SKM-1 treated with dmso at 0.1 percent for 144 hours (cell line): ENCODE measurements around the gene ZNF155.

Experiments
- DNase-seq: peaks from one replicate; lab custom pipeline; 2025; ENCODE audit not compliant: unreplicated experiment; lab: John Stamatoyannopoulos, UW

Gene ZNF155

DNA sequence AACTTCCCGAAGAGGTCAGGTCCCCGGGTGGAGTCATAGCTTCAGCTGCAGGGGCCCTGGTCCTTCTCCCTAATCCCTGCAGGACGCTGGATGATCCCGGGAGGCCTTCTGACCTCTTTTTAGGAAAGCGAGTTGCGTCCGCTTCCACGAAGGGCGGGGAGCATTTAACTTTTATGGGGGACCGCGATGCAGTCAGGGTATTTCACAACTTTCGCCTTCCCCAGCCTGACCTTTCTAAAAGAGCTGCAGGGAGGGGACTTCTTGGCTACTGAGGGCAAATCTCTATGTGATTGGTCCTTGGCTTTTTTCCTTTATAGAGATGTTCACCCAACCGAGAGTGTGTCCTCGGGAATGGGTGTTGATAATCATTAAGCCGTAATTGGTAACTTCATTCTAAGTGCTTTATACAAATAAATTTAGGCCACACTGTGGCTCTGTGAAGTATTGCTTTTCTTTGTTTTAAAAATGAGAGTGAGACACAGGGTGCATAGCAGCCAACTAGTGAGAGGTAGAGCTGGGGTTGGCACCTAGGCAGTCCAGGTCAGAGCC is 19.5 kb downstream of the ZNF155 start:
- no peak for DNase-seq

DNA sequence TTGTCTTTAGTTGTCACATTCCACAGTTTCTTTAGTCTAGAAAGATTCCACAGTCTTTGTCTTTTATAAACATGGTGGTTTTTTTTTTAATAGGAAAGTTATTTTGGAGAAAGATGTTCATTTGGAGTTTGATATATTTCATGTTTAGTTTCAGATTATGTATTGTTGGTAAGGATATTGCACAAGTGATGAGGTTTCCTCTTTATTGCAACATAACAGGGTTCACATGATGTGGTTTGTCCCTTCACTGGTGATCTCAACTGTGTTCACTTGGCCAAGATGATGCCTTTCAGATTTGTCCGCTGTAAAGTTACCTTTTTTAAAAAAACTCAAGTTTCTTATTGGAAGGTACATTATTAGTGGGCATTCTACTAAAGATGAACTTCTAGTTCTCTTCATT is 22.0 kb downstream of the ZNF155 start:
- DNase-seq = peak; percentile 57

DNA sequence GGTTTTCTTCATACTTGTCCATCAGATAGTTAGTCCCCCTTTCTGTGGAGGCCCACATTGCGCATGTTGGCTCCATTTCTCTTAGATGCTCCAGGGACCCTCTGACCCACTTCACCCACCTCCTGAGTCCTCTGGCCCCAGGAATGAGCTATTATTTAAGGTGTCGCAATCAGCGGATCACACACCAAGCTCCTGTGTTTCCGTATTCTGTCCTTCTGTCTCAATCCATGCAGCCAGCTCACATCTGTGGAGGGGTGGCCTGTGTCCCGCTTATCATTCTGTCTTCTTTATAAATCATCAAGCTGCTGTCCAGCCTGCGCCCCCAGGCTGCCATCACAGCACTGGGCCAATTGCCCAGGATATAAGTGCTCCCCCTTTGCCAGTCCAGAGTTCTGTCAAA is 23.5 kb downstream of the ZNF155 start:
- no peak for DNase-seq

DNA sequence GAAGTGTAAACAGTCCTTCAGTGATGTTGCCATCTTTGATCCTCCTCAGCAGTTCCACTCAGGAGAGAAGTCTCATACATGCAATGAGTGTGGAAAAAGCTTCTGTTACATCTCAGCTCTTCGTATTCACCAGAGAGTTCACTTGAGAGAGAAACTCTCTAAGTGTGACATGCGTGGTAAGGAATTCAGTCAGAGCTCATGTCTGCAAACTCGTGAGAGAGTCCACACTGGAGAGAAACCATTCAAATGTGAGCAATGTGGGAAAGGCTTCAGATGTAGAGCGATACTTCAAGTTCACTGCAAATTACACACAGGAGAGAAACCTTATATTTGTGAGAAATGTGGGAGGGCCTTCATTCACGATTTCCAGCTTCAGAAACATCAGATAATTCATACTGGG is 26.5 kb downstream of the ZNF155 start:
- no peak for DNase-seq

DNA sequence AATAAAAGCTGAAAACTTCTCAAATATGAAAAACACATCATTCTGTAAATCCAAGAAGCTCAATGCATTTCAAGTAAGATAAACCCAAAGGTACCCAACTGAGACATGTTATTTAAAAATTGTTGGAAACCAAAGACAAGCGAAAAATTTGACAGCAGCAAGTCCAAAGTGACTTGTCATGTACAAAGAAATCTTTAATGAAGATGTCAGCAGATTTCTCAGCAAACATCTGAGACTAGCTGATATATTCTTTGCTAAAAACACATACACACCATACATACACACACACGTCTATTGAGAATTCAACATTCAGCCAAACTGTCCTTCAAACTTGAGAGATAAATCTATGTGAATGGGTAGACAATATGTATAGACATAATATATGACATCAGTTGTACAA is 35.5 kb downstream of the ZNF155 start:
- no peak for DNase-seq

DNA sequence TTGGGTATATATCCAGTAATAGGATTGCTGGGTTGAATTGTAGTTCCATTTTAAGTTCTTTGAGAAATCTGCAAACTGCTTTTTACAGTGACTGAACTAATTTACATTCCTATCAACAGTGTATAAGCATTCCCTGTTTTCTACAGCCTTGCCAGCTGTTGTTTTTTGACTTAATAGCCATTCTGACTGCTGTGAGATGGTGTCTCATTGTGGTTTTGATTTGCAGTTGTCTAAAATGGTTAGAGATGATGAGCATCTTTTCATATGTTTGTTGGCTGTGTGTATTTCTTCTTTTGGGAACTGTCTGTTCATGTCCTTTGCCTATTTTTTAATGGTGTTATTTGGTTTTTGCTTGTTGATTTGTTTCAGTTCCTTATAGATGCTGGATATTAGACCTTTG is 37.2 kb downstream of the ZNF155 start:
- no peak for DNase-seq

DNA sequence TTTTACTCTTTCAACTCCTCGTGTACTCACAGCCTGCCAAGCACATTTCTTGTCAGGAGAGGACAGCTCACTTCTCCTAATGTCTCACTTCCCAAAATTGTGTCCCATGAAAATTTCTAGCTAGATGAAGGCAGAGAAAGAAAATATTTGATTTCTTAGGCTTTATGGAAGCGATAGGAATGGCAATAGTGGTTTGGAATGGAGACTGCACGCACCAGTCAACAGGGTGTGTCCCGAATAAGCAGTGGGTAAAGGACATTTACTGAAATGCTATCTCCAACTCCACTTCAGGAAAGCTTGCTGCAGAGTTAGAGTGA is 40.9 kb downstream of the ZNF155 start:
- no peak for DNase-seq

DNA sequence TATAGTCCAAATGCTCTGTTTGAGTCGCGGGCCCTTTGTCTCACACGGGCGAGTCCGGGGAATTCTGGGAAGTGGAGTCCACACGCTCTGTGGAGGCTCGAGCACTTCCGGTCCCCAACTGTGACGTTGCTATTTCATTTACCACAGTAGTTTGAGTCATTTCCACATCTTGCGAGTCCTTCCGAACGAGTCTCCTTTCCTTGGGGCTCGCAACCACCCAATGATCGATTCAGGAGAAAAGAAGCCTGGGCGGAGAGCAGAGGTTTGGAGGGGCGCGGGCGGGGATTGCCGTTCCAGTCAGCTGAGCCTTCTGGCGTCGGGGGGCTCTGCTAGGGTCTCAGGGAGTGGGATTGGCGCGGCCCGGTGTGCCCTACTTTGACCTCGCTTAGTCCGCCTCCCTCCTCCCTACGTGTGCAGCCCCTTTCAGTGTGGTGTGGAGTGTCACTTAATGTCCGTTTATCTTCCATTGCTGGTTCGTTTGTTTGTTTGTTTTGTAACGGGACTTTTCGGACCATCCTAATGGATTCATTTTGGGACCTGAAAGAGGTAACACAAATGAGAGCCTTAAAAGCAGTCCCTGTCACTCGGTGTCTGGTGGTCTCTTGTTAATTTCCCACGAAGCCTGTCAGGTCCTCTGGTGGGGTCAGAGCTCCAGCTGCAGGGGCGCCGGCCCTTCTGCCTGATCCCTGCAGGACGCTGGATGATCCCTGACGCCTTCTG is 41.4 kb downstream of the ZNF155 start, which contains the start of gene ZNF222:
TSS of gene ZNF222 (plus strand) at position 163 of the 720 bp plus-strand sequence. CDS start at position 221, 58 bp downstream.
- DNase-seq = peak; percentile 32

DNA sequence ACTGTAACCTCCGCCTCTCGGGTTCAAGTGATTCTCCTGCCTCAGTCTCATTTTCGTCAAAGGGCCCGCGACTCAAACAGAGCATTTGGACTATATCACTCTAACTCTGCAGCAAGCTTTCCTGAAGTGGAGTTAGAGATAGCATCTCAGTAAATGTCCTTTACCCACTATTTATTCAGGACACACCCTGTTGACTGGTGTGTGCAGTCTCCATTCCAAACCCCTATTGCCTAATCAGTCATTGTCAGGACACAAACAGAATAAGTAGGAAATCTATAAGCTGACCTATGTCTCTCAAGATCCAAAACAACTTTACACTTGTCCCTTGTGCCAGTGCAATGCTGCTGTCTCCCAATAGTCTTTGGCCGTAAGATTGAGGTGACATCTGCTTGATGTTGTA is 42.6 kb downstream of the ZNF155 start:
- no peak for DNase-seq

DNA sequence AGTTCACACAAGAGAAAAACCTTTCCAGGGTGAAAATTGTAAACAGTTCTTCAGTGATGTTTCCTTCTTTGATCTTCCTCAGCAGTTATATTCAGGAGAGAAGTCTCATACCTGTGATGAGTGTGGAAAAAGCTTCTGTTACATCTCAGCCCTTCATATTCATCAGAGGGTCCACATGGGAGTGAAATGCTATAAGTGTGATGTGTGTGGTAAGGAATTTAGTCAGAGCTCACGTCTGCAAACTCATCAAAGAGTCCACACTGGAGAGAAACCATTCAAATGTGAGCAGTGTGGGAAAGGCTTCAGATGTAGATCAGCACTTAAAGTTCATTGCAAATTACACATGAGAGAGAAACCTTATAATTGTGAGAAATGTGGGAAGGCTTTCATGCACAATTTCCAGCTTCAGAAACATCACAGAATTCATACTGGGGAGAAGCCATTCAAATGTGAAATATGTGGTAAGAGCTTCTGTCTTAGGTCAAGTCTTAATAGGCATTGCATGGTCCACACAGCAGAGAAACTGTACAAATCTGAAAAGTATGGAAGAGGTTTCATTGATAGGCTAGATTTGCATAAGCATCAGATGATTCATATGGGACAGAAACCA is 48.1 kb downstream of the ZNF155 start:
- no peak for DNase-seq

DNA sequence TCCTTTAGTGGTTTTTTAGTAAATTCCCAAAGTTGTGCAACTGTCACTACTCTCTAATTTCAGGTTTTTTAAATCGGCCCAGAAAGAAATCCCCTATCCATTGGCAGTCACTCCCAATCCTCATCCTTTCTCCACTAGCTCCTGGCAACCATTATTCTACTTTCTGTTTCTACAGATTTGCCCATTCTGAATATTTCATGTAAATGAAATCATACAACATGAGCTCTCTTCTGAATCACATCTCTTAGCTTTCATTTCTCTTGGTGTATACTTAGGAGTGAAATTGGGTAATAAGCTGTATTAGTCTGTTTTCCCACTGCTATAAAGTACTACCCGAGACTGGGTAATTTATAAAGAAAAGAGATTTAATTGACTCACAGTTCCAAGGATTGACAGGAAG is 58.2 kb downstream of the ZNF155 start:
- DNase-seq = no peak
